Activated CD8-positive, alpha-beta memory T cell treated with anti-CD3 and anti-CD28 coated beads, Interleukin-2, amount 50 U/mL, for 1 hour (primary cell): ENCODE measurements around the gene NAPSA.
"Not testable (repeated sequence)": the region's sequence is repeated elsewhere in the genome, so short reads cannot be mapped to it uniquely, and the experiment has no call there.

Experiments
- DNase-seq: peaks from one replicate; pipeline ENCODE4 v3.0.0-alpha.2; 2020; ENCODE audit errors: extremely low read depth

The NAPSA gene

DNA sequence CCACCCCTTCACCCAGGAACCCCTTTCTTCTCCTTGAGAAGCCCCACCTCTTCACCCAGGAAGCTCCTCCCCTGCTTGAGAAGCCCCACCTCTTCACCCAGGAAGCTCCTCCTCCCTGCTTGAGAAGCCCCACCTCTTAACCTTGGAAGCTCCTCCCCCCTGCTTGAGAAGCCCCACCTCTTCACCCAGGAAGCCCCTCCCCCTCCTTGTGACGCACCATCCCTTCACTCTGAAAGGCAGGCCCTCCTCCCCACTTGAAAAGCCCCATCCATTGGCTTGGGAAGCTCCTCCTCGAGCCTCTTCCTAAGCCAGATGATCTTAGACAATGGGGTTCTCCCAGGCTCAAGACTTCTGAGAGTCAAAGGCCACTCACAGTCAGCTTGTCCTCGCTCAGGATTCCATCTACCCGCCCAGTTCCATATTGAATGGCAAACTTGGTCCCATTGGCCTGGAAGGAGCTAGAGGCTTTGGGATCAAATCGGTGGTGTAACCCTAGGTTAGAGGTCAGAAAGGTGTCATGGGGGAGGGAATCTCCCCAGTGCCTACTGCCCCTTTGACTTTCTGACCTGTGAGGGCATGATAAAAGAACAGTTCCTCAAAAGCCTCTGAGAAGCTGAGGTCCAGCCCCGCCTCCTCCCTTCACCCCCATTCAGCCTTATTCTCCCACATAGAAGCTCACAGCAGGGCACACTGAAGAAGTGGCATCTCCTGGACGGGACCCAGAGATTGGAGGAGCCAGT is 4.0 kb downstream of the NAPSA start:
- no peak for DNase-seq

DNA sequence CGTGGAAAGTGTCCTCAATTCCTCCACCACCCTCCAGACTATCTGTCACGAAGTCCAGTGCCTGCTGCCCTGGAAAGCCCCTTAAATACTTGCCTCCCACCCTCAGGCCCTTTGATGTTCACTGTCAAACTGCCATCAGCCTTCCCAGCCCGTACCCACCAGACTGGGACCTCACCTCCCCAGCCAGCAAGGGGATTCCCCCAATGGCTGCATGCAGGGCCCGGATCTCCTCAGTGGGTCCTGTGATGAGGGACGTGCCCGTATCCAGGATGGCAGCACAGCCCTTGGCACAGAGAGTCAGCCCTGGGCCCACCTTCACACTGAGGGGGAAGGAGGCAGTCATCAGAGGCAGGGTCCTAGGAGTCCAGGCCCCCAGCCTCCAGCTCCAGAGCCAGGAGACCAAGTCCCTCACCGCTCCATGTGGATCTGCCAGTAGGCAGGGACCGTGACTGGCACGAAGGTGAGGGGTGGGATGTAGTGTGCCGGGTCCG is 6.1 kb downstream of the NAPSA start:
- DNase-seq = no peak

DNA sequence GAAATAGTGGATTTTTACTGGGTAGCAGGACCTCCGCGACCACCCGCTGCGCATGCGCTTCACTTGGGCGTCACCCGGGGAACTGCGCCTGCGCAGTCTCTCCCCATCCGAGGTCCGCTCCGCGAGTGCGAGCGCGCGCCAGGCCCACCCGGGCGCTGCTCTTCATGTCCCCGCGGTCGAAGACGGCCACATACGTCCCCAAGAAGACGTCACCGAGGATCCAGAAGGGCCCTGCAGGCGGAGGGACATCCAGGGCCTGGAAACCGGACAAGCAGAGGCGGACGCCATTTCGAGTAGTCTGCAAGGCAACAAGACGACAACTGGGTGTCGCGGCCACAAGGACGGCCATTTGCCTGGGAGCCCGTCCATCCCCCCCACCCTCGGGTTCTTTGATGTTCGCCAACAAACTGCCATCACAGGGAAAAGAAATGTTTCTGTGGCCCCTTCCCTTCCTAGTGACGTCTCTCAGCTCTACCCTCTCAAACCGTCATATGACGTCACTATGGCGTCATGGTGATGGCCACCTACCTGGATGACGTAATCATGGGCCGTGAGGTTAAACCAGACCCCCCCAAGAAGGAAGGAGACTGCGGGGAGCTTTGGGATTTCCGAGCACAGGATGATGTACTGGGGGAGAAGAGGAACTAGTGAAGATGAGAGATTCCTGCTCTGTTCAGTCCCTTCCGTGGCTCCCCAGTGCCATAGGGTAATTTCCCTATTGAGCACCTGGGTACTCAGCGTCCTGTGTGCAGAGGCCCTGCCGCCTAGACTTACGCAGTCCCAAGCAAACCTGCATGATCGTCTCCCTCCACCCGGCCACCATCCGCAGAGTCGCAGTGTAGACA is 6.7 kb downstream of the NAPSA start:
- peak; percentile 41 for DNase-seq

DNA sequence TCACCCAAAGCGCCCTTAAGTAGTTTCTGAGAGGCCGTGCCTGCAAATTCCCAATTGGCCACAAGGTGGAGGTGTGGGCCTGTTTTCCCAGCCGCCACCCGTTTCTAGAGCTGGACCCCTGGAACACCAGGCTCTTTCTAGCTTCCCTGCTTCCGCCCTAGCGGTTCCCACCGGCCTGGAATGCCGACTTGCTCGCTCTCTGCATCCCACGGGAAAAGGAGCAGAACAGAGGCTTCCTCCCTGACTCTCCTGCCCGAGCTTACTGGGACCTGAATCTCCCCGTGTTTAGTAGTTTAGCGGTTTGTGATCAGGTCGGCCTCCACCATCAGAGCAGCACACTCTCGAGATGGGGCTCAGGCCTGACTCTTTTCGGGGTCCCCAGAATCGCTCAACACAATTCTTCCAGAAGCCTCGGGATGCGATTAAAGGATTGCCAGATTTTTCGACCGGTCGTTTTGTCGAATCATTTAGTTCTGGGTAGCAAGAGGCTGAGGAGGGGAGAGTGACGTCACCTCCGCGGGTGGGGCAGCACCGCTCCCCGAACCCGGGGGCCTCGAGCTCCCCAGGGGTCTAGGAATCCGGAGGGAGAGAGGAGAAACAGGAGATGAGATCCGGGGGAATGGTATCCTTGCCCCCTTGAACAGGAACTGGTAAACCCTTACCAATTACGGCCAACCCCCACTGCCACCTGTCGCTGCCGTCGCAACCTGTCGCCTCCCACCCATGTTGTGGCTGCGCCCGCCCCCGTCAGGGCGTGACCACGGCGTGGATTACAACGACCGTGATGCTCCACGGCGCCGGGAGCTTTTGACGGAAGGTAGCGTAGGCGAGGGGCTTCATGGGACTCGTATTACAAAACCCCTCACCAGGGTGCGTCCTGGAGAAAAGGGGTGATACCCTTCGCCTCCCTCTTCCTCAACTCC is 8.0 kb downstream of the NAPSA start:
- DNase-seq = peak; percentile 57

DNA sequence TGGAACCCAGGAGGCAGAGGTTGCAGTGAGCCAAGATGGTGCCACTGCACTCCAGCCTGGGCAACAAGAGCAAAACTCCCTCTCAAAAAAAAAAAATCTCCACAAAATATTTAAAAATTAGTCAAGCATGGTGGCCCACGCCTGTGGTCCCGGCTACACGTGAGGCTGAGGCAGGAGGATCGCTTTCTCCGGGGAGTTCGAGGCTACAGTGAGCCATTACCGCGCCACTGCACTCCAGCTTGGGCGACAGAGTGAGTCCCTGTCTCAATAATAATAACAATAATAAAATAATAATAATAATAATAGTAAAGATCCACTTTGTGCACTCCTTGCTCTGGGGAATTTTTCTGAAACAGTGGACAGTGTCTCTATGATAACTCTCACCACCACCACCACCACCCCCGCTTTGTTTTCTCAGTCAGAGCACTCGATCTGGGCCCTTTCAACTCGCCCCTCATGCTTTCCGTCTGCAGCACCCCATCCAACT is 8.7 kb downstream of the NAPSA start:
- no peak for DNase-seq

DNA sequence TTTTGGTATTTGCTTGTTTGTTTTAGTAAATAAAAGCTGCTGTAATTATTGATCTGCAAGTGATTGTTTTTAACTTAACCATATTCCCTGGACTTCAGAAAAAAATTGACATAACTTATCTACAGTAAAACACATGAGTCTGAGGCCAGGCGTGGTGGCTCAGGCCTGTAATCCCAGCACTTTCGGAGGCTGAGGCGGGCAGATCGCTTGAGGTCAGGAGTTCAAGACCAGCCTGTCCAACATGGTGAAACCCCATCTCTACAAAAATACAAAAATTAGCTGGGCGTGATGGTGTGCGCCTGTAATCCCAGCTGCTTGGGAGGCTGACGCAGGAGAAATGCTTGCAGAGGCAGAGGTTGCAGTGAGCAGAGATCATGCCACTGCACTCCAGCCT is 12.0 kb downstream of the NAPSA start:
- DNase-seq = not testable (repeated sequence)

DNA sequence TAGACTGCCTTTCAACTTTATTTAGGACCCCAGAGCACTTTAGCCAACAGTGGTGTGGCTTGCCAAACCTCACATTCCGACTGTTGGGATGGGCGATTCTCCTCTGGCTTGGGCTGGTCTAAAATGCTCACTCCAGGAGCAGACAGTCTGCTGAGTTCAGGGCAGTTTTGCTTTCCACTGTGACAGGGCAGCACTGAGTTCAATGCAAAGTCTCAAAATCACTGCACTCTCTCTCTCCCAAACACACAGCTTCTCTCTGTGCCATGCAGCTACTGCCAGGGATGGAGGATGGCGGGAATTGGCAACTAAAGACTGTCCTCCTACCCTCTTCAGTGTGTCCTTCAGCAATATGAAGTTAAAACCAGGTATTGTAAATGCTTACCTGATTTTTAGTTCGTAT is 13.2 kb downstream of the NAPSA start:
- no peak for DNase-seq

DNA sequence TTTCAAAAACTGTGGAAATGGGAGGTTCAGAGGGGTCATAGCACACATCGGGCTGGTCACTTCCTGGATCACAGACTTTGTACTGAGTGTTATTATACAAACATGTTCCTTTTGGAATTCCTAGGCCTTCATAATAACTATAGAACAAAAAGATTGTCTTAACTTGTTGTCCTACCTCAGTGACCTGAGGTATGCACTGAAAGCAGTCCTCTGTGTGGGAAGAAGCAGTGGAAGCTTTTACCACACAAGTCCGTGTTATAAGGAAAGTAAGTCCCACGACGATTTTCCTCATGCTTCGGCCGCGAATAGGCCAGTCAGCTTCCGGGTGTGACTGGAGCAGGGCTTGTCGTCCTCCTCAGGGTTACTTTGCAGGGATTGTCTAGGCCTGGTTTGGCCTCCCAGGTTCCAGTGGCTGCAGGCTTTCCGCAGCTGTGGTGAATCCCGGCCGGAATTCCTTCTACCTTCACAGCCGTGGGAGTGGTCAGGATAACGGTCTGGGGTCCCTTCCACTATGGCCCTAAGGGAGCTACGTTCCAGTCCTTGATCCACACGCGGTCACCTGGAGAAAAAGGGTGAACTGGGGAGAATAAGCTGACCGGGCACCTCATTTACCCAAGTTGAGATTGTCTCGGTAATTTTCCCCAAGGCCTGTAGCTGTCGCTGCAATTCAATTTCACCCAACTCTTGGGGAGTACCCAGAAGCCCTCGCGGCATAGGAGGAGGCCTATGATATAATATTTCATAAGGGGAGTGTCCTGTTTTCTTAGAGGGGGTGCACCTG is 16.0 kb downstream of the NAPSA start:
- no peak for DNase-seq

DNA sequence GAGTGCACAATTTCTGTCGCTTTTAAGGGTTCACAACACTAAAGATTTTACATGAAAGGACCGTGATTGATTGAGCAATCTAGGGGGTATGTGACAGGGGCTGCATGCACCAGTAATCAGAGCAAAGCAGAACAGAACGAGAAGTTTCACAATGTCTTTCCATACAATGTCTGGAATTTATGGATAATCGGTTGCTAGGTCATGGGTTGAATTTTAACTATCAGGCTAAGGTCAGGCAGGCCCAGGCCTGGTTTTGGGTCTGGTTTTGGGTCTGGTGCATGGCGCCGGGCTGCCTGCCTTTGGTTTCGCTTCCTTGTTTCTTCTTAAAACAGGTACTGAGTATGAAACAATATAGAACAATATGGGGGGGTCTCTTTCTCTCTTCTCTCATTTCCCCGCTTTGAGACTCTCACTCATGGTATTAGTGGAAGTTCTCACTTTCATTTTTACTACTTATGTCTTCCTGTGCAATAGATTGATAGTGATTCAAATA is 18.3 kb downstream of the NAPSA start:
- DNase-seq = not testable (repeated sequence)

DNA sequence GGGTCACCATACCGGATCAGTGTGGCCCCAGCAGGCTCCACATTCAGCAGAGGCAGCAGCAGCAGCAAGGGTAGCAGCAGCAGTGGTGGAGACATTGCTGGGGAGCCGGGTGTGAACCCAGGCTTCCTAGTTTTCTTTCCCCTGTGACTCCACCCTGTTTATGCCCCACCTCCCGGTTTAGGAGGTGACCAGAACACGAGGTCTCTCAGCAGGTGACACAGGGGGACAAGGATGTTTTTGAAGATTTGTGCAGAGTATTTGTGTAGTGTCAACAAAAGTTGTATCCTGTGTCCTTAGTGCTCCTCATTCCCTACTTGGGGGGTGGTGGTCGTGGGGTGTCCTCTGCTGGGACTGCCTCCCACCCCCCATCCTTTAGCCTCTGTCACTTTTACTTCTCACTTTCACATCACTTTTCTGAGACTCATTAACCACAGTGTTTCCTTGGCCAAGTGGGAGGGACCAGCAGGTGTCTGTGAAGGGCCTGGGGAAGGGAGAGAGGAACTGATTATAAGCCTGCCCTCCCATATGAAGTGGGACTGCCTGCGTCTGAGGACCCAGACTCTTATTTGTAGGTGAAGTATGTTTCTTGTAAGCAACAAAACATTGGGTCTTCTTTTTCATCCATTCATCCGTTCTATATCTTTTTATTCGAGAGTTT is 20.6 kb downstream of the NAPSA start:
- DNase-seq = no peak

DNA sequence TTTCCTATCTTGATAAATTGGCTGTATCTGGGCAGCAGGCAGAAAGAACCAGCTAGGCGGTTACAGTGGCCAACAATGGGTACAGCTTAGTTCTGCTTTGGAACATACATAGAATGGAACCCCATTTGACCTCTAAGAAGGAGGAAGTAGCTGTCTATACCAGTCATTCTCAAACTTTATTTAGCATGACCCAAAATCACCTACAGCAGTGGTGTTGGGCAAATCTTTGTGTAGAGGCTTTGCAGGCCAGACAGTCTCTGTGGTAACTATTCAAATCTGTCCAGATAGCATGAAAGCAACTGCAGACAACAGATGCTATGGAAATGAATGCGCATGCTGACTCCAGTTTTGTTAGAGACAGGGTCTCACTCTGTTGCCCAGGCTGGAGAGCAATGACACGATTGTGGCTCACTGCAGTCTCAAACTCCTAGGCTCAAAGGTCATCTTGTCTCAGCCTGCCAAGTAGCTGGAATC is 24.3 kb downstream of the NAPSA start:
- no peak for DNase-seq

DNA sequence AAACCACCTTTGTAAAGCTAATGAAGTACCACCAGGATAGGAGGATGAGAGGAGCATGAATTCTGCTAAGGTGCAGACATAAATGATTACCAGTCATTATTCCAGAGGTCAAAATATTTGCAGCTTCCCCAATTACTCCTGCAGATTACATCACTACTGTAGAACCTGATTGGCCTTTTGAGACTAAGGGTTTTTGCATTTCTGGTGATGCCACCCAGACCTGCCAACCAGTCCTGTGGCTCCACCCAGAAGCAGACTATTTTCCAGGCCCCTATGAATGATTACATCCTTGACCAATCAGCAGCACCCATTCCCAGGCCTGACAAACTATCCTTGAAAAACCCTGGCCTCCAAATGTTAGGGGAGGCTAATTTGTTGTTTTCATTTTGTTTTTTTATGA is 25.1 kb downstream of the NAPSA start:
- DNase-seq = no peak

DNA sequence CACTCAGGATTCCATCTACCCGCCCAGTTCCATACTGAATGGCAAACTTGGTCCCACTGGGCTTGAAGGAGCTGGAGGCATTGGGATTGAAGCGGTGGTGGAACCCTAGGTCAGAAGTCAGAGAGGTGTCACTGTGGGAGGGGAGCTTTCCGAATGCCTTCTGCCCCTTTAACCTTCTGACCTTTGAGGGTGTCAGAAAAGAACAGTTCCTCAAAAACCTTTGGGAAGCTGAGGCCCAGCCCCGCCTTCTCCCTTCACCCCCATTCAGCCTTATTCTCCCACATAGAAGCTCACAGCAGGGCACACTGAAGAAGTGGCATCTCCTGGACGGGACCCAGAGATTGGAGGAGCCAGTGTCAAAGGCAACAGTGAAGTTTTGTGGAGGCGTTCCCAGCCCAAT is 28.4 kb downstream of the NAPSA start:
- DNase-seq = not testable (repeated sequence)

DNA sequence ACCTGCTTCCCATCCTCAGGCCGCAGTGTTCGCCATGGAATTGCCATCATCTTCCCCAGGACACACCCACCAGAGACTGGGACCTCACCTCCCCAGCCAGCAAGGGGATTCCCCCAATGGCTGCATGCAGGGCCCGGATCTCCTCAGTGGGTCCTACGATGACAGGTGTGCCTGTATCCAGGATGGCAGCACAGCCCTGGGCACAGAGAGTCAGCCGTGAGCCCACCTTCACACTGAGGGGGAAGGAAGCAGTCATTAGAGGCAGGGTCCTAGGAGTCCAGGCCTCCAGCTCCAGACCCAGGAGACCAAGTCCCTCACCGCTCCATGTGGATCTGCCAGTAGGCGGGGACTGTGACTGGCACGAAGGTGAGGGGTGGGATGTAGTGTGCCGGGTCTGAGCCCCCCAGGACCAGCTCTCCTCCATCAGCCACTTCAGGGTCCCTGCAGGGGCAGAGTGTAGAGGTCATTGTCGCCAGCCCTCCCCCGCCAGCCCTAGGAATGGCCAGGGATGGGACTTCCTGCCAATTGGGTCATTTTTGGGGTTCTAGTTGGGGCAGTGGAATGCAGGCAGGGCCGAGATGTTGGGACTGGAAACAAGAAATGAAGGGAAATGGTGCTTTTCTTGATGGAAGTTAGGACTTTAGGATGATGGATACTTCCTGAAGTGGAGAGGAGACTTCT is 30.6 kb downstream of the NAPSA start:
- no peak for DNase-seq

DNA sequence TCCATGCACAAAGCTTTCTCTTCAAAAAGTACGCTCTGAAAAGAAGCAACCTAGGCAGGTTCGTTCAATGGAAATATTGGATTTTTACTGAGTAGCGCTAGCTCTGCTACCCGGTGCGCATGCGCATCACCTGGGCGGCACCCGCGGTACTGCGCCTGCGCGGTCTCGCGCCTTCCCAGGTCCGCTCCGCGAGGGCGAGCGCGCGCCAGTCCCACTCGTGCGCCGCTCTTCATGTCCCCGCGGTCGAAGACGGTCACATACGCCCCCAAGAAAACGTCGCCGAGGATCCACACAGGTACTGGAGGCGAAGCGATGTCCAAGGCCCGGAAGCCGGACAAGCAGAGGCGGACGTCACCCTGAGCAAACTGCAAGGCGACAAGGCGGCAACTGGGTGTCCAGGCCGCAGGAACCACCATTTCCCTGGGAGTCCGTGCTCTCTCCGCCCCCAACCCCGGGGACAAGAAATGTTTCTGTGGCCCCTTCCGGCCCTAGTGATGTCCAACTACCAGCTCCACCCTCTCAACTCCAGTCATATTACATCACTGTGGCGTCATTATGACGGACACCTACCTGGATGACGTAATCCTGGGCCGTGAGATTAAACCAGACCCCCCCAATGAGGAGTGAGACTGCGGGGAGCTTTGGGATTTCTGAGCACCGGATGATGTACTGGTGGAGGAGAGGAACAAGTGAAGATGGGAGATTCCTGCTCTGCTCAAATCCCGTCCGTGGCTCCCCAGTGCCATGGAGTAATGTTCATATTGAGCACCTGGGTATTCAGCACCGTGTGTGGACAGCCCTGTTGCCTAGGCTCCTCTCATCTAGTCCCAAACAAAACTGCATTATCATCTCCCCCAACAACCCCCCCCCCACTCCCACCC is 31.5 kb downstream of the NAPSA start:
- DNase-seq = no peak

DNA sequence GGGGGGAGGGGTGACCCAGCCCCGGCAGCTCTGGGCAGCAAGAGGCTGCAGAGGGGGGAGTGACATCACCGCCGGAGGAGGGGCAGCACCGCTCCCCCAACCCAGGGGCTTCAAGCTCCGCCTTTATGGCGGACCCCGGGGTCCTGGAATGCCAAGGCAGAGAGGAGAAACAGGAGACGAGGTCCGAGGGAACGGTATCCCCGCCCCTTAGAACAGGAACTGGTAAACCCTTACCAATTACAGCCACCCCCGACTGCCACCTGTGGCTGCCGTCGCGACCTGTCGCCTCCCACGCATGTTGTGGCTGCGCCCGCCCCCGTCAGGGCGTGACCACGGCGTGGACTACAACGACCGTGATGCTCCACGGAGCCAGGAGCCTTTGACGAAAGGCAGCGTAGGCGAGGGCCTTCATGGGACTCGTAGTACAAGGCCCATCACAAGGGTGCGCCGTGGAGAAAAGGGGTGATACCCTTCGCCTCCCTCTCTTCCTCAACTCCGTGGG is 32.2 kb downstream of the NAPSA start:
- peak; percentile 68 for DNase-seq

DNA sequence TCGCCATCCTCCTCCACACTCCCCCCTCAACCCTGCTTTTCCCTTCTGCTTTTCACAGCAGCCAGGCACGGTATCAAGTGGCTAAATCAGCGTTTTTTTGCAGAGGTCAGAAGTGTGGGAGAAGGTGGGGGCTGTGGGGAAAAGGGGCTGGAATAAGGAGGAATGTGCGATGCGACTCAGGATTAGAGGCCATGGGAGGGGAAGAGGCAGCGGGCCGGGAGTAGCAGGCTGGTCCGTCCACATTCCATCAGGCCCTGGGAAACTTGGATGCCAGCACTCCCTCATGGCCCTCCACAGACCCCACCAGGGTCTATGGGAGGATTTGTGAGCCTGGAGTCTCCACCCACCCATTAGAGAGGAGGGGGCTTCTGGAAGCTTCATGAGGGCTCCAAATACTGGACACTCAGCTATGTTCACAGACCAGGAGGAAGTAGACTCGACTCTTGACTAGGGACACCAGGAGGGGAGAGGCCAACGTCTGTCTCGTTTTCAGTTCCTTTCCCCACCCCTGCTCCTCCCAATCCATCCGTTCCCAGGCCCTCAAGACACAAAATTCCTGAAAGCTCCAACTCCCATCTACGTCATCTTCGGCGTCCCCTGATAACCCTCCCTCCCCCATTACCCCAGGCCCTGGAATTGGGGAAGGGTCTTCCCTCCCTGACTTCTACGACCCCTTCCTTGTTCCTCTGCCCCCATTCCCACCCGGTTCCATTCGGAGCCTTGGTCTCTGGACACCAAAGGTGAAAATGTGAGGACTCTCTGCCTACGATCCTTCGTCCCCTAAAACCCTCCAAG is 33.0 kb downstream of the NAPSA start:
- DNase-seq = no peak

DNA sequence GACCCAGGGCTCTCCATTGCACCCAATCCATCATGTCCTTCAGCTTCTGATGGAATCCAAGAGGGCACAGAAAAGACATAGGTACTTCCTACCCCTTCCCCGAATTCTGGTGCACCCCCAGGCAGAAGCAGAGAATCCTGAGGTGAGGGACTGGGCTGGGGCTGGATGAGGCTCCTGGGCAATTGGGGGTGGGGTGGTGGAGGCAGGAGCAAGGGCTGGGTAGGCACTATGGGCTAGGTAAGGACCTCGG is 33.5 kb downstream of the NAPSA start:
- DNase-seq = no peak
